Testis (tissue), 3 donors: ENCODE results near the gene GABRR3. TPM values are rescaled to one million over a fixed set of nuclear protein-coding genes. Genes with fewer than 3 reads are reported as not detected.

Experiments
- DNase-seq: peaks from one replicate; pipeline ENCODE4 v3.0.0-alpha.2; 2019
- H3K27ac ChIP-seq, 2 donors: fragments of 200-600 bp; sonication (generic); one replicate each; pipeline ENCODE4 v1.5.1; 2019
- H3K27me3 ChIP-seq: fragments of 200-600 bp; sonication (generic); one replicate; pipeline ENCODE4 v1.5.1; 2019
- H3K36me3 ChIP-seq: fragments of 200-600 bp; sonication (generic); one replicate; pipeline ENCODE4 v1.5.1; 2017; ENCODE audit warnings: low read depth; ENCODE audit errors: missing control alignments
- H3K4me1 ChIP-seq: fragments of 200-600 bp; sonication (generic); one replicate; pipeline ENCODE4 v1.5.1; 2019
- H3K4me3 ChIP-seq, 2 donors: fragments of 200-600 bp; sonication (generic); one replicate each; pipeline ENCODE4 v1.5.1; 2017 to 2019
- H3K9me3 ChIP-seq: fragments of 200-600 bp; sonication (generic); one replicate; pipeline ENCODE4 v1.5.1; 2017
- POLR2A ChIP-seq: fragments of 450-650 bp; IDR thresholded peaks from one replicate; pipeline ENCODE4 v1.6.1; 2017; ENCODE audit warnings: antibody characterized with exemption, mild to moderate bottlenecking, moderate library complexity
- WGBS, 2 donors: methylation state at CpG; one replicate each; pipeline ENCODE4 v1.1.5; 2018; 5-methylcytosine and 5-hydroxymethylcytosine counted together
- intact Hi-C: fragments of 100-400 bp; cut with DNase I; formaldehyde crosslinking; loops from one replicate; pipeline ENCODE4 v1.15.1; 2023; ENCODE audit warnings: low total_unique reads
- polyA plus RNA-seq: library from polyadenylated mRNA; stranded (reverse); fragments of 350-450 nt; fragmentation: Illumina TruSeq; extraction: RNeasy Lipid Tissue Mini Kit (QIAGEN cat#74804); gene quantifications from one replicate; pipeline ENCODE4 v1.2.3, GENCODE V29; 2014; ENCODE audit warnings: low read depth, low replicate concordance; ENCODE audit not compliant: insufficient read depth
- total RNA-seq, 2 donors: library from RNA; depleted of rRNA; stranded (reverse); fragments of >200 nt; gene quantifications; one replicate each; pipeline ENCODE4 v1.2.3, GENCODE V29; 2016
- TF ChIP-seq, protein P1 (sequence below), 3 experiments: fragments of 450-650 bp in 2 of 3; fragments of 200-600 bp in 1 of 3; sonication (generic) in 1 of 3; IDR thresholded peaks; one replicate each; pipeline ENCODE4 v1.5.1; 2016 to 2019; ENCODE audit warnings: antibody characterized with exemption in 3 of 3, mild to moderate bottlenecking in 2 of 3, moderate library complexity in 1 of 3

GABRR3 gene
- total and polyA plus RNA-seq, 3 donors from 2014 or later, result 0.19 to 0.55 (median 0.38) TPM

DNA sequence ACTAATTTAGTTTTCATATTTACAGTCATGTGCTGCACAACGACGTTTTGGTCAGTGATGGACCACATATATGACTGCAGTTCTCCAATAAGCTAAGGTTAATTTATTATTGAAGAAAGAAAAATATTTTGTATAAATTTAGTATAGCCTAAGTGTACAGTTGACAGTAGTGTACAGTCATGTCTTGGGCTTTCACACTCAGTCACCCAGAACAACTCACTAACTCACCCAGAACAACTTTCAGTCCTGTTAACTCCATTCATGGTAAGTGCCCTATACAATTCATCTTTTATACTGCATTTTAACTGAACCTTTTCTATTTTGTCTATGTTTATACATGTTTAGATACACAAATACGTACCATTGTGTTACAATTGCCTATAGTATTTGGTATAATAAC, 3.8 kb upstream of the GABRR3 start:
- no peak for DNase-seq
- 47 to 57% methylated on average over 3 of the region's 3 CpGs for WGBS, 2 donors
- no peak overlapping the region for H3K27ac ChIP-seq
- intact Hi-C loops, result no loop called here
- no peaks in the 10 kb centered on the region for H3K4me1 ChIP-seq
- no peak for TF ChIP-seq POLR2A
- TF ChIP-seq, protein P1, sequence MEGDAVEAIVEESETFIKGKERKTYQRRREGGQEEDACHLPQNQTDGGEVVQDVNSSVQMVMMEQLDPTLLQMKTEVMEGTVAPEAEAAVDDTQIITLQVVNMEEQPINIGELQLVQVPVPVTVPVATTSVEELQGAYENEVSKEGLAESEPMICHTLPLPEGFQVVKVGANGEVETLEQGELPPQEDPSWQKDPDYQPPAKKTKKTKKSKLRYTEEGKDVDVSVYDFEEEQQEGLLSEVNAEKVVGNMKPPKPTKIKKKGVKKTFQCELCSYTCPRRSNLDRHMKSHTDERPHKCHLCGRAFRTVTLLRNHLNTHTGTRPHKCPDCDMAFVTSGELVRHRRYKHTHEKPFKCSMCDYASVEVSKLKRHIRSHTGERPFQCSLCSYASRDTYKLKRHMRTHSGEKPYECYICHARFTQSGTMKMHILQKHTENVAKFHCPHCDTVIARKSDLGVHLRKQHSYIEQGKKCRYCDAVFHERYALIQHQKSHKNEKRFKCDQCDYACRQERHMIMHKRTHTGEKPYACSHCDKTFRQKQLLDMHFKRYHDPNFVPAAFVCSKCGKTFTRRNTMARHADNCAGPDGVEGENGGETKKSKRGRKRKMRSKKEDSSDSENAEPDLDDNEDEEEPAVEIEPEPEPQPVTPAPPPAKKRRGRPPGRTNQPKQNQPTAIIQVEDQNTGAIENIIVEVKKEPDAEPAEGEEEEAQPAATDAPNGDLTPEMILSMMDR (IDR thresholded peaks at IDR 0.05), result no peak
- no peaks in the 10 kb centered on the region for H3K36me3 ChIP-seq
- H3K9me3 ChIP-seq, result no peaks in the 10 kb centered on the region
- no peaks in the 10 kb centered on the region for H3K27me3 ChIP-seq
- no peak overlapping the region for H3K4me3 ChIP-seq

DNA sequence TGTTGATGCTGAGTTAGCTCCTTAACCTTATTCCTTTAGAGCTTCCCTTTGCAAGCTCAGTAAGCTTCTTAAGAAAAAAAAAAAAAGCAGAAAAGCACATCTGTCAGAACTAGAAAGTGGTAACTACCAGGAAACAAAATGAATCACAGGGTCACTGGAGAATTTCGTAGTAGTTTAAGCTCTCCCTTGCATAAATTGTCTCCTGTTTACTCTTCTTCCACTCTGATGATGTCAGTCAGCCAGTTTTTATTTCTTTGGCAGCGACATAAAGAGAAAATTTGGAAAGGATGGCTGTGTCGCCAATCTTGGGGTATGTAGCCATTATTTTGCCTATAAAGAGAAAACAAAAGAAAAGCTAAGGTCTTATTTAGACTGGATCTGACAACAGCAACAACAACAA, 3.2 kb upstream of the GABRR3 start:
- intact Hi-C loops, result no loop called here
- H3K4me1 ChIP-seq, result no peaks in the 10 kb centered on the region
- no peaks in the 10 kb centered on the region for H3K9me3 ChIP-seq
- H3K27ac ChIP-seq, result no peak overlapping the region
- no peak for DNase-seq
- TF ChIP-seq POLR2A, result no peak
- TF ChIP-seq, protein P1 (IDR thresholded peaks at IDR 0.05), result no peak
- H3K36me3 ChIP-seq, result no peaks in the 10 kb centered on the region
- no peak overlapping the region for H3K4me3 ChIP-seq
- H3K27me3 ChIP-seq, result no peaks in the 10 kb centered on the region
- 69 to 75% methylated on average over 3 of the region's 3 CpGs for WGBS, 2 donors

- WGBS, 2 donors, result 65 to 75% methylated on average over 2 of the region's 2 CpGs
- H3K27me3 ChIP-seq, result no peaks in the 10 kb centered on the region
- DNase-seq, result no peak
- no peak overlapping the region for H3K4me3 ChIP-seq
- no peaks in the 10 kb centered on the region for H3K9me3 ChIP-seq
- intact Hi-C loops, result no loop called here
- no peak overlapping the region for H3K27ac ChIP-seq
- no peaks in the 10 kb centered on the region for H3K4me1 ChIP-seq
- no peak for TF ChIP-seq POLR2A
- TF ChIP-seq, protein P1 (IDR thresholded peaks at IDR 0.05), result no peak
- no peaks in the 10 kb centered on the region for H3K36me3 ChIP-seq
Observed at GRCh38 chr3:98034486-98034885, 629 bp downstream of the GABRR3 start.

GRCh38 chr3:98034036-98034435, 1.1 kb downstream of the GABRR3 start:
- no peaks in the 10 kb centered on the region for H3K9me3 ChIP-seq
- 69 to 81% methylated on average over 2 of the region's 2 CpGs for WGBS, 2 donors
- TF ChIP-seq, protein P1 (IDR thresholded peaks at IDR 0.05), result no peak
- no peak for TF ChIP-seq POLR2A
- no peaks in the 10 kb centered on the region for H3K36me3 ChIP-seq
- intact Hi-C loops, result no loop called here
- no peaks in the 10 kb centered on the region for H3K27me3 ChIP-seq
- H3K4me3 ChIP-seq, result no peak overlapping the region
- DNase-seq, result no peak
- no peak overlapping the region for H3K27ac ChIP-seq
- H3K4me1 ChIP-seq, result no peaks in the 10 kb centered on the region

DNA sequence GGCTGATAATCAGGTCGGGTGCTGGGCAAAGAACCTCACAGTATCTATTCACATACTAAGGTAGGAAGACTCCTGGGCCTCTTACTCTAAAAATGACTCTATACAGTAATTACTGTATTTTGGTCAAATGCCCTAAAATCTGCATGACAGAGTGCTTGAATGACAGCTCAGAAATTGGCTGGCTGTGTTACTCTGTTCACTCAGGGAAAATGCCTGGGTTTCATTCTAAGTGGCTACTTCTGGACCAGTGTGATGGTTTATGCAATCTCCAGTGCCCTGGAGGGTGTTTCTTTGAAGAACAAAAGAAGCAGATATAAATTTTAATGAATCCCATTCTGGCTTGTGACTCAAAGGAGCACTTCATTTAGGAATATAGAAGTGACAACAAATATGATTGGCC, 2.2 kb downstream of the GABRR3 start:
- H3K27me3 ChIP-seq, result no peaks in the 10 kb centered on the region
- DNase-seq, result no peak
- intact Hi-C loops, result no loop called here
- no peaks in the 10 kb centered on the region for H3K36me3 ChIP-seq
- H3K27ac ChIP-seq, result no peak overlapping the region
- TF ChIP-seq POLR2A, result no peak
- TF ChIP-seq, protein P1 (IDR thresholded peaks at IDR 0.05), result no peak
- no peaks in the 10 kb centered on the region for H3K9me3 ChIP-seq
- H3K4me1 ChIP-seq, result no peaks in the 10 kb centered on the region
- H3K4me3 ChIP-seq, result no peak overlapping the region
- WGBS, 2 donors, result 70 to 75% methylated on average over 1 of the region's 1 CpG
